HepG2 (cell line): Measurements from ENCODE around the gene TMEM127. TPM values are rescaled to one million over a fixed set of nuclear protein-coding genes. Genes with fewer than 3 reads are reported as not detected.
A peak's percentile ranks its signal among the peaks of the same experiment; 100 is the strongest.

Experiments used
- ATAC-seq: fragments of 200-7000 bp; cut with Tn5 transposase; 3 replicates; pipeline ENCODE4 v1.9.1; 2020; ENCODE audit warnings: mild to moderate bottlenecking, moderate library complexity
- BruUV-seq: library from RNA; stranded (reverse); fragments of 400-500 nt; replicated peaks from 2 replicates; lab custom pipeline; 2021; lab: Mats Ljungman, UMichigan
- CTCF ChIA-PET: fragments of 300-600 bp; formaldehyde crosslinking; extraction: SDS; loops from one replicate; lab custom pipeline; 2021; ENCODE audit warnings: low total read pairs, inconsistent platforms, low intra/inter-chr PET ratio; lab: Yijun Ruan, JAX
- POLR2A ChIA-PET: fragments of 350-600 bp; sonication (Branson Sonifier 250); formaldehyde crosslinking; loops from one replicate; lab custom pipeline; 2020; ENCODE audit warnings: antibody characterized with exemption, inconsistent platforms; lab: Yijun Ruan, JAX
- DNase-seq: peaks from one replicate; pipeline ENCODE4 v3.0.0-alpha.2; 2015; ENCODE audit warnings: low spot score
- FAIRE-seq: peaks from 3 replicates; lab custom pipeline; 2011; peaks lifted over from hg19 to GRCh38; lab: Jason Lieb, UNC
- H2AFZ ChIP-seq: one replicate; pipeline ENCODE4 v1.6.1; 2011; ENCODE audit warnings: low read length, inconsistent platforms
- H3K27ac ChIP-seq: fragments of 300-600 bp; 3 replicates; pipeline ENCODE4 v1.8.0; 2011; ENCODE audit warnings: mixed run types, mild to moderate bottlenecking, mixed read lengths, low read length, inconsistent platforms; ENCODE audit not compliant: insufficient read depth; ENCODE audit errors: extremely low read length
- H3K27me3 ChIP-seq, 2 experiments: fragments of 200-600 bp in 1 of 2; 2 replicates in 1 of 2; 3 replicates in 1 of 2; pipeline versions ENCODE4 v1.6.0 to v1.8.0; 2011; ENCODE audit warnings: low read length in 2 of 2, mild to moderate bottlenecking in 2 of 2, moderate library complexity in 2 of 2, inconsistent platforms in 1 of 2; ENCODE audit not compliant: insufficient read depth in 2 of 2, control insufficient read depth in 1 of 2
- H3K36me3 ChIP-seq, 2 experiments: fragments of 200-600 bp in 1 of 2; replicated peaks in 1 of 2; 2 replicates in 1 of 2; 3 replicates in 1 of 2; pipeline versions ENCODE4 v1.5.1 to v1.8.0; 2011; ENCODE audit warnings: low read length in 2 of 2, inconsistent platforms in 1 of 2; ENCODE audit not compliant: insufficient read depth in 2 of 2, control insufficient read depth in 1 of 2
- H3K4me1 ChIP-seq: 2 replicates; pipeline ENCODE4 v1.5.1; 2012; ENCODE audit warnings: low read length, inconsistent platforms; ENCODE audit not compliant: insufficient read depth
- H3K4me2 ChIP-seq: 2 replicates; pipeline ENCODE4 v1.6.0; 2011; ENCODE audit warnings: low read depth, low read length, inconsistent platforms
- H3K4me3 ChIP-seq, 3 experiments: fragments of 200-600 bp in 1 of 3; sonication (generic), shearing (Covaris generic) in 1 of 3; replicated peaks in 1 of 3; 2 replicates each; pipeline ENCODE4 v1.5.1; 2011 to 2016; ENCODE audit warnings: low read length in 3 of 3, inconsistent platforms in 2 of 3, low read depth in 2 of 3, mild to moderate bottlenecking in 2 of 3, control low read depth in 1 of 3, mixed read lengths in 1 of 3; ENCODE audit not compliant: insufficient read depth in 1 of 3
- H3K79me2 ChIP-seq: one replicate; pipeline ENCODE4 v1.6.1; 2011; ENCODE audit warnings: low read length, inconsistent platforms; ENCODE audit not compliant: insufficient read depth
- H3K9ac ChIP-seq: 2 replicates; pipeline ENCODE4 v1.6.0; 2011; ENCODE audit warnings: mild to moderate bottlenecking, low read depth, low read length, inconsistent platforms; ENCODE audit not compliant: insufficient read depth
- H3K9me3 ChIP-seq: 2 replicates; pipeline ENCODE4 v1.5.1; 2012; ENCODE audit warnings: mild to moderate bottlenecking, low read length
- H4K20me1 ChIP-seq: 2 replicates; pipeline ENCODE4 v1.6.0; 2011; ENCODE audit warnings: inconsistent platforms, mild to moderate bottlenecking, low read length, moderate library complexity; ENCODE audit not compliant: insufficient read depth
- AGO2 ChIP-seq: fragments of 200-400 bp; formaldehyde crosslinking; optimal IDR thresholded peaks from 2 replicates; pipeline ENCODE3; 2017; ENCODE audit warnings: mild to moderate bottlenecking, low read depth, low read length, moderate library complexity
- ASH2L ChIP-seq: fragments of 300-600, 200-600 bp; sonication (generic); IDR thresholded peaks from 2 replicates; pipeline ENCODE4 v1.7.0; 2017; ENCODE audit warnings: low read depth, mild to moderate bottlenecking, moderate library complexity, mixed read lengths, low read length; ENCODE audit not compliant: insufficient read length
- GABPA ChIP-seq, 2 experiments: IDR thresholded peaks; 2 replicates each; pipeline ENCODE4 v1.6.1; 2011 to 2016; ENCODE audit warnings: low read depth in 2 of 2, low read length in 1 of 2, missing biosample characterization in 1 of 2, missing genetic modification characterization in 1 of 2
- JUNB ChIP-seq: sonication (generic); formaldehyde crosslinking; IDR thresholded peaks from 2 replicates; pipeline ENCODE4 v1.8.0; 2022; ENCODE audit warnings: missing genetic modification reagents, mild to moderate bottlenecking, borderline replicate concordance
- LCORL ChIP-seq, 2 experiments: fragments of 450-650 bp in 1 of 2; sonication (generic) in 1 of 2; formaldehyde crosslinking in 1 of 2; IDR thresholded peaks; 2 replicates each; pipeline versions ENCODE4 v1.5.0 to v1.6.1; 2017 to 2020; ENCODE audit warnings: antibody characterized with exemption in 1 of 2, missing genetic modification reagents in 1 of 2
- ZNF513 ChIP-seq: sonication (generic); formaldehyde crosslinking; conservative IDR thresholded peaks from 2 replicates; pipeline ENCODE4 v1.5.0; 2020; ENCODE audit warnings: missing genetic modification reagents
- ZNF776 ChIP-seq: sonication (generic); formaldehyde crosslinking; IDR thresholded peaks from 2 replicates; pipeline ENCODE4 v1.4.0; 2020; ENCODE audit warnings: mild to moderate bottlenecking, missing genetic modification reagents
- WGBS: methylation state at CpG from one replicate; pipeline ENCODE4 v1.1.6; 2017; ENCODE audit warnings: low lambda C conversion rate; 5-methylcytosine and 5-hydroxymethylcytosine counted together
- in situ Hi-C: cut with HindIII; loops from 2 replicates; pipeline ENCODE4 v1.10.0; 2017; ENCODE audit warnings: low pct_unique_long_range_greater_than_20kb; ENCODE audit not compliant: extremely low pct_ligation_motif_present
- intact Hi-C: fragments of 100-400 bp; cut with micrococcal nuclease; formaldehyde crosslinking; loops from one replicate; pipeline ENCODE4 v1.10.0; 2022; ENCODE audit not compliant: unreplicated experiment
- polyA plus RNA-seq, 8 experiments: library from polyadenylated mRNA; depleted of rRNA in 3 of 8; stranded (reverse) in 7 of 8; unstranded in 1 of 8; fragments of >200 nt; fragmentation: Illumina TruSeq in 4 of 8; extraction: Trizol in 4 of 8; gene quantifications; 2 replicates each; pipeline versions ENCODE4 v1.2.1 to v1.2.3, GENCODE V29; 2011 to 2016; ENCODE audit warnings: low read depth in 4 of 8, missing spikeins in 1 of 8, mixed read lengths in 1 of 8; ENCODE audit not compliant: insufficient read depth in 1 of 8
- total RNA-seq, 5 experiments: library from RNA; depleted of rRNA; stranded (reverse); fragments of >200 nt; fragmentation: Illumina TruSeq; extraction: Trizol; gene quantifications; 2 replicates each; pipeline ENCODE4 v1.2.3, GENCODE V29; 2016; ENCODE audit warnings: low read depth in 1 of 5
- TF ChIP-seq, protein P1 (sequence below): fragments of 450-650 bp; IDR thresholded peaks from 2 replicates; pipeline ENCODE4 v1.6.1; 2016
- TF ChIP-seq, protein P2 (sequence below): sonication (generic); formaldehyde crosslinking; IDR thresholded peaks from 2 replicates; pipeline ENCODE4 v1.8.1; 2023; ENCODE audit warnings: missing genetic modification reagents, inconsistent platforms, borderline replicate concordance
- TF ChIP-seq, protein P3 (sequence below): sonication (generic); formaldehyde crosslinking; IDR thresholded peaks from 2 replicates; pipeline ENCODE4 v1.5.0; 2020; ENCODE audit warnings: mild to moderate bottlenecking, missing genetic modification reagents, borderline replicate concordance
- TF ChIP-seq, protein P4 (sequence below): sonication (generic); formaldehyde crosslinking; IDR thresholded peaks from 2 replicates; pipeline ENCODE4 v1.5.0; 2020; ENCODE audit warnings: missing genetic modification reagents

The TMEM127 gene
- total and polyA plus RNA-seq, 2 of the 13 experiments (the other 11 are each of a cell fraction or from before 2014, with no cell fraction given): 21.5 to 33.9 TPM

- no peaks in the 10 kb centered on the region; a peak in 1 of 5 replicates for H3K27me3 ChIP-seq
- in situ Hi-C loops (loop anchor here (5.0 kb wide), 2 partner anchors 57 to 122 kb away; partner anchors contain the start of gene STARD7), intact Hi-C loops (no loop called here)
- WGBS: 82% methylated on average over 4 of the region's 4 CpGs
- H3K4me1 ChIP-seq: peaks cover 67% of the 10 kb centered on the region
- H3K36me3 ChIP-seq: peaks cover 12 to 29% of the 10 kb centered on the region in 2 experiments
- H3K9ac ChIP-seq: peak overlapping the region; percentile 82
- ChIA-PET CTCF (interaction anchor here (2.8 kb wide), 1 partner anchor 11 kb away, joined by 19 read pairs; no protein-coding TSS in a partner anchor), POLR2A (interaction anchor here (0.7 to 3.6 kb wide), 4 partner anchors 12 to 57 kb away, joined by 3 to 46 read pairs (median 4); partner anchors contain the start of gene STARD7)
- no peak overlapping the region for H2AFZ ChIP-seq
- H3K27ac ChIP-seq: peak overlapping the region; percentile 71
- peaks cover 64% of the 10 kb centered on the region for H3K79me2 ChIP-seq
- peak overlapping the region; percentile 95 to 97 (median 96) for H3K4me3 ChIP-seq
- peaks cover 6% of the 10 kb centered on the region for H4K20me1 ChIP-seq
- no peak for DNase-seq
- H3K4me2 ChIP-seq: peak overlapping the region; percentile 88
- no peaks in the 10 kb centered on the region for H3K9me3 ChIP-seq
- ATAC-seq: no peak
- BruUV-seq: no TSS peak
- no peak for FAIRE-seq
- TF ChIP-seq ASH2L (no peak), LCORL (IDR thresholded peaks at IDR 0.05) (no peak), LCORL (CRISPR knock-in tag; IDR thresholded peaks at IDR 0.05) (0 out of 2 replicates have a peak, but pooled peaks have one; percentile 8), ZNF776 (CRISPR knock-in tag) (no peak), GABPA (IDR thresholded peaks at IDR 0.05; ENCODE audit: low read depth, low read length) (no peak), GABPA (CRISPR knock-in tag; IDR thresholded peaks at IDR 0.05; ENCODE audit: low read depth) (peak; percentile 50; the same call in 1 of the 2 replicates), AGO2 (no peak), JUNB (CRISPR knock-in tag) (no peak), ZNF513 (CRISPR knock-in tag) (no peak)
- TF ChIP-seq, protein P1, sequence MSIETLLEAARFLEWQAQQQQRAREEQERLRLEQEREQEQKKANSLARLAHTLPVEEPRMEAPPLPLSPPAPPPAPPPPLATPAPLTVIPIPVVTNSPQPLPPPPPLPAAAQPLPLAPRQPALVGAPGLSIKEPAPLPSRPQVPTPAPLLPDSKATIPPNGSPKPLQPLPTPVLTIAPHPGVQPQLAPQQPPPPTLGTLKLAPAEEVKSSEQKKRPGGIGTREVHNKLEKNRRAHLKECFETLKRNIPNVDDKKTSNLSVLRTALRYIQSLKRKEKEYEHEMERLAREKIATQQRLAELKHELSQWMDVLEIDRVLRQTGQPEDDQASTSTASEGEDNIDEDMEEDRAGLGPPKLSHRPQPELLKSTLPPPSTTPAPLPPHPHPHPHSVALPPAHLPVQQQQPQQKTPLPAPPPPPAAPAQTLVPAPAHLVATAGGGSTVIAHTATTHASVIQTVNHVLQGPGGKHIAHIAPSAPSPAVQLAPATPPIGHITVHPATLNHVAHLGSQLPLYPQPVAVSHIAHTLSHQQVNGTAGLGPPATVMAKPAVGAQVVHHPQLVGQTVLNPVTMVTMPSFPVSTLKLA: no peak
- TF ChIP-seq, protein P2, sequence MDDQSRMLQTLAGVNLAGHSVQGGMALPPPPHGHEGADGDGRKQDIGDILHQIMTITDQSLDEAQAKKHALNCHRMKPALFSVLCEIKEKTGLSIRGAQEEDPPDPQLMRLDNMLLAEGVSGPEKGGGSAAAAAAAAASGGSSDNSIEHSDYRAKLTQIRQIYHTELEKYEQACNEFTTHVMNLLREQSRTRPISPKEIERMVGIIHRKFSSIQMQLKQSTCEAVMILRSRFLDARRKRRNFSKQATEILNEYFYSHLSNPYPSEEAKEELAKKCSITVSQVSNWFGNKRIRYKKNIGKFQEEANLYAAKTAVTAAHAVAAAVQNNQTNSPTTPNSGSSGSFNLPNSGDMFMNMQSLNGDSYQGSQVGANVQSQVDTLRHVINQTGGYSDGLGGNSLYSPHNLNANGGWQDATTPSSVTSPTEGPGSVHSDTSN (CRISPR knock-in tag): no peak
- TF ChIP-seq, protein P3, sequence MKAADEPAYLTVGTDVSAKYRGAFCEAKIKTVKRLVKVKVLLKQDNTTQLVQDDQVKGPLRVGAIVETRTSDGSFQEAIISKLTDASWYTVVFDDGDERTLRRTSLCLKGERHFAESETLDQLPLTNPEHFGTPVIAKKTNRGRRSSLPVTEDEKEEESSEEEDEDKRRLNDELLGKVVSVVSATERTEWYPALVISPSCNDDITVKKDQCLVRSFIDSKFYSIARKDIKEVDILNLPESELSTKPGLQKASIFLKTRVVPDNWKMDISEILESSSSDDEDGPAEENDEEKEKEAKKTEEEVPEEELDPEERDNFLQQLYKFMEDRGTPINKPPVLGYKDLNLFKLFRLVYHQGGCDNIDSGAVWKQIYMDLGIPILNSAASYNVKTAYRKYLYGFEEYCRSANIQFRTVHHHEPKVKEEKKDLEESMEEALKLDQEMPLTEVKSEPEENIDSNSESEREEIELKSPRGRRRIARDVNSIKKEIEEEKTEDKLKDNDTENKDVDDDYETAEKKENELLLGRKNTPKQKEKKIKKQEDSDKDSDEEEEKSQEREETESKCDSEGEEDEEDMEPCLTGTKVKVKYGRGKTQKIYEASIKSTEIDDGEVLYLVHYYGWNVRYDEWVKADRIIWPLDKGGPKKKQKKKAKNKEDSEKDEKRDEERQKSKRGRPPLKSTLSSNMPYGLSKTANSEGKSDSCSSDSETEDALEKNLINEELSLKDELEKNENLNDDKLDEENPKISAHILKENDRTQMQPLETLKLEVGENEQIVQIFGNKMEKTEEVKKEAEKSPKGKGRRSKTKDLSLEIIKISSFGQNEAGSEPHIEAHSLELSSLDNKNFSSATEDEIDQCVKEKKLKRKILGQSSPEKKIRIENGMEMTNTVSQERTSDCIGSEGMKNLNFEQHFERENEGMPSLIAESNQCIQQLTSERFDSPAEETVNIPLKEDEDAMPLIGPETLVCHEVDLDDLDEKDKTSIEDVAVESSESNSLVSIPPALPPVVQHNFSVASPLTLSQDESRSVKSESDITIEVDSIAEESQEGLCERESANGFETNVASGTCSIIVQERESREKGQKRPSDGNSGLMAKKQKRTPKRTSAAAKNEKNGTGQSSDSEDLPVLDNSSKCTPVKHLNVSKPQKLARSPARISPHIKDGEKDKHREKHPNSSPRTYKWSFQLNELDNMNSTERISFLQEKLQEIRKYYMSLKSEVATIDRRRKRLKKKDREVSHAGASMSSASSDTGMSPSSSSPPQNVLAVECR (CRISPR knock-in tag): no peak
- TF ChIP-seq, protein P4, sequence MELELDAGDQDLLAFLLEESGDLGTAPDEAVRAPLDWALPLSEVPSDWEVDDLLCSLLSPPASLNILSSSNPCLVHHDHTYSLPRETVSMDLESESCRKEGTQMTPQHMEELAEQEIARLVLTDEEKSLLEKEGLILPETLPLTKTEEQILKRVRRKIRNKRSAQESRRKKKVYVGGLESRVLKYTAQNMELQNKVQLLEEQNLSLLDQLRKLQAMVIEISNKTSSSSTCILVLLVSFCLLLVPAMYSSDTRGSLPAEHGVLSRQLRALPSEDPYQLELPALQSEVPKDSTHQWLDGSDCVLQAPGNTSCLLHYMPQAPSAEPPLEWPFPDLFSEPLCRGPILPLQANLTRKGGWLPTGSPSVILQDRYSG (CRISPR knock-in tag): no peak
Measured at GRCh38 chr2:96264086-96264485, 1.7 kb downstream of the TMEM127 start.
